HEK293 (cell line): ENCODE data around the gene EPM2AIP1.
A peak's percentile ranks its signal among the peaks of the same experiment; 100 is the strongest.

Experiments
- CTCF ChIA-PET: fragments of 350-600 bp; formaldehyde crosslinking; extraction: SDS; loops from one replicate; lab custom pipeline; 2021; ENCODE audit warnings: antibody characterized with exemption; lab: Yijun Ruan, JAX
- POLR2A ChIA-PET: fragments of 300-600 bp; formaldehyde crosslinking; extraction: SDS; loops from one replicate; lab custom pipeline; 2020; ENCODE audit warnings: antibody characterized with exemption, inconsistent platforms; lab: Yijun Ruan, JAX
- H3K27ac ChIP-seq: fragments of 200-500 bp; sonication (Bioruptor generic); 2 replicates; pipeline ENCODE4 v1.5.1; 2014; ENCODE audit warnings: low read depth, low read length, control low read depth, inconsistent platforms; ENCODE audit errors: extremely low read depth
- H3K36me3 ChIP-seq, 2 experiments: fragments of 200-500 bp in 1 of 2; sonication (Bioruptor generic) in 1 of 2; 1 replicate in 1 of 2; 2 replicates in 1 of 2; pipeline ENCODE4 v1.5.1; 2014 to 2017; ENCODE audit warnings: inconsistent platforms in 2 of 2, low read length in 2 of 2; ENCODE audit not compliant: control insufficient read depth in 2 of 2, insufficient read depth in 1 of 2
- H3K4me1 ChIP-seq: fragments of 200-500 bp; sonication (Bioruptor generic); 2 replicates; pipeline ENCODE4 v1.5.1; 2014; ENCODE audit warnings: mild to moderate bottlenecking, low read length, inconsistent platforms; ENCODE audit not compliant: control insufficient read depth, insufficient read depth
- H3K4me3 ChIP-seq: 2 replicates; pipeline ENCODE4 v1.5.1; 2011; ENCODE audit warnings: low read depth, mild to moderate bottlenecking, control low read depth, low read length, moderate library complexity
- H3K9me3 ChIP-seq: fragments of 200-500 bp; sonication (Bioruptor generic); 2 replicates; pipeline ENCODE4 v1.5.1; 2014; ENCODE audit warnings: low read depth, low read length, inconsistent platforms; ENCODE audit not compliant: control insufficient read depth, insufficient read depth
- MEIS1 ChIP-seq: sonication (generic); formaldehyde crosslinking; IDR thresholded peaks from 2 replicates; pipeline ENCODE4 v1.8.1; 2022; ENCODE audit warnings: missing genetic modification reagents, mild to moderate bottlenecking, borderline replicate concordance
- TCF7L2 ChIP-seq: IDR thresholded peaks from 2 replicates; pipeline ENCODE4 v1.6.1; 2011; ENCODE audit warnings: low read depth, mild to moderate bottlenecking, inconsistent platforms, low read length, moderate library complexity, borderline replicate concordance
- ZNF114 ChIP-seq: fragments of 450-650 bp; formaldehyde crosslinking; IDR thresholded peaks from 2 replicates; pipeline ENCODE4 v1.5.0; 2017; ENCODE audit warnings: missing biosample characterization, missing genetic modification characterization
- ZNF132 ChIP-seq: fragments of 450-650 bp; formaldehyde crosslinking; IDR thresholded peaks from 2 replicates; pipeline ENCODE4 v1.5.1; 2017; ENCODE audit warnings: missing biosample characterization, missing genetic modification characterization, borderline replicate concordance
- ZNF157 ChIP-seq: fragments of 450-650 bp; formaldehyde crosslinking; IDR thresholded peaks from 2 replicates; pipeline ENCODE4 v1.5.1; 2016; ENCODE audit warnings: missing biosample characterization, missing genetic modification characterization
- ZNF169 ChIP-seq: fragments of 450-650 bp; formaldehyde crosslinking; IDR thresholded peaks from 2 replicates; pipeline ENCODE4 v1.5.1; 2016; ENCODE audit warnings: missing biosample characterization, missing genetic modification characterization
- ZNF37A ChIP-seq: fragments of 450-650 bp; IDR thresholded peaks from 2 replicates; pipeline ENCODE4 v1.5.1; 2018; ENCODE audit warnings: missing biosample characterization, missing genetic modification characterization
- ZNF391 ChIP-seq: fragments of 450-650 bp; formaldehyde crosslinking; IDR thresholded peaks from 2 replicates; pipeline ENCODE4 v1.5.1; 2016; ENCODE audit warnings: low read depth, missing biosample characterization, missing genetic modification characterization, borderline replicate concordance
- ZNF426 ChIP-seq: fragments of 450-650 bp; formaldehyde crosslinking; IDR thresholded peaks from 2 replicates; pipeline ENCODE4 v1.5.1; 2017; ENCODE audit warnings: missing biosample characterization, missing genetic modification characterization, mild to moderate bottlenecking, inconsistent platforms, moderate library complexity
- ZNF48 ChIP-seq: fragments of 450-650 bp; formaldehyde crosslinking; IDR thresholded peaks from 2 replicates; pipeline ENCODE4 v1.5.1; 2016; ENCODE audit warnings: missing biosample characterization, missing genetic modification characterization
- ZNF510 ChIP-seq: fragments of 450-650 bp; formaldehyde crosslinking; IDR thresholded peaks from 2 replicates; pipeline ENCODE4 v1.5.1; 2018; ENCODE audit warnings: mild to moderate bottlenecking, missing genetic modification characterization, missing biosample characterization; ENCODE audit not compliant: insufficient replicate concordance
- ZNF585B ChIP-seq: fragments of 450-650 bp; formaldehyde crosslinking; IDR thresholded peaks from 2 replicates; pipeline ENCODE4 v1.5.1; 2016; ENCODE audit warnings: missing biosample characterization, missing genetic modification characterization
- ZNF596 ChIP-seq: fragments of 450-650 bp; IDR thresholded peaks from 2 replicates; pipeline ENCODE4 v1.5.0; 2018; ENCODE audit warnings: missing biosample characterization, mild to moderate bottlenecking, missing genetic modification characterization, moderate library complexity
- ZNF610 ChIP-seq: fragments of 450-650 bp; formaldehyde crosslinking; IDR thresholded peaks from 2 replicates; pipeline ENCODE4 v1.5.1; 2016; ENCODE audit warnings: missing biosample characterization, missing genetic modification characterization, borderline replicate concordance
- ZNF645 ChIP-seq: fragments of 450-650 bp; formaldehyde crosslinking; IDR thresholded peaks from 2 replicates; pipeline ENCODE4; 2016; ENCODE audit warnings: missing biosample characterization, missing genetic modification characterization
- ZNF654 ChIP-seq: fragments of 450-650 bp; formaldehyde crosslinking; IDR thresholded peaks from 2 replicates; pipeline ENCODE4 v1.5.1; 2016; ENCODE audit warnings: low read depth, missing biosample characterization, missing genetic modification characterization
- ZSCAN23 ChIP-seq: fragments of 450-650 bp; formaldehyde crosslinking; IDR thresholded peaks from 2 replicates; pipeline ENCODE4 v1.5.1; 2016; ENCODE audit warnings: missing biosample characterization, missing genetic modification characterization
- TF ChIP-seq, protein P1 (sequence below): fragments of 450-650 bp; formaldehyde crosslinking; IDR thresholded peaks from 2 replicates; pipeline ENCODE4 v1.5.1; 2016; ENCODE audit warnings: missing biosample characterization, missing genetic modification characterization
- TF ChIP-seq, protein P2 (sequence below): fragments of 450-650 bp; formaldehyde crosslinking; IDR thresholded peaks from 2 replicates; pipeline ENCODE4 v1.5.1; 2016; ENCODE audit warnings: missing biosample characterization, missing genetic modification characterization

Gene EPM2AIP1

DNA sequence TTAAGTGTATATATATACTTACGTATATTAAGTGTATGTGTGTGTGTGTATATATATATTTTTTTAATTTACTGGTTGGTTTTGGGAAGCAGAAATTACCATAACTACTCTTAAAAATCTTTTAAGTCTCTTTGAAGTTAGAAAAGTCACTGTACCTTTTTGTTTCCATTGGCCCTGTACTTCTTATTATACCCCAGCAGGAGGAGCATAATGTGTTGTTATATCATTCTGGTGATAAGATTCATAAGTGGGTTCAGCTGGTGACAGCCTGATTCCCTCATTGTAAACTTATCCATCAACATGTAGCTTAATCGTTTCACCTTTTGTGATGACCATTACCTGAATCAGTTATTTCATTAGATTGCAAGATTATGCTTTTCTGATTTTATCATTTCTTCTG is 31.2 kb upstream of the EPM2AIP1 start:
- H3K36me3 ChIP-seq, result peaks cover 4 to 94% of the 10 kb centered on the region in 2 experiments; a peak in 2 of 3 replicates

DNA sequence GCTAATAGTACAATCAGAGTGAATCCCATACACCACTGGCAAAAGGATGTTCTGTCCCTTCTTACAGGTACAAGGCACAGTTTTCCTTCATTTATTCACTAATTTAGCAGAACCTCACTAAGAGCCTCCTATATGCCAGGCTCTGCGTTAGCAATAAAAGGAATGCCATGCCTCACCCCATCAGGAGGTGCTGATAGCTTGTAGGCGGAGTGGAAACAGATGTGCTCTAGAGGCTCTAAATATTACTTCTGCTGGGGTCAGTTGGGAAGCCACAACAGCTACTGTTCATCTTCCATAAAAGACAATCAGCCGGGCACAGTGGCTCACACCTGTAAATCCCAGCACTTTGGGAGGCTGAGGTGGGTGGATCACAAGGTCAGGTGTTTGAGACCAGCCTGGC is 24.8 kb upstream of the EPM2AIP1 start:
- Histone ChIP-seq H3K4me3 (no peak overlapping the region), H3K27ac (no peak overlapping the region), H3K9me3 (no peaks in the 10 kb centered on the region), H3K36me3 (peaks cover 4 to 97% of the 10 kb centered on the region in 2 experiments; a peak in 2 of 3 replicates), H3K4me1 (no peaks in the 10 kb centered on the region)
- POLR2A ChIA-PET, result no interaction called here
- no peak for TF ChIP-seq ZNF610
- no peak for TF ChIP-seq ZNF48 (tag by site-specific recombination)
- no peak for TF ChIP-seq ZNF157 (tag by site-specific recombination)
- TF ChIP-seq, protein P1, sequence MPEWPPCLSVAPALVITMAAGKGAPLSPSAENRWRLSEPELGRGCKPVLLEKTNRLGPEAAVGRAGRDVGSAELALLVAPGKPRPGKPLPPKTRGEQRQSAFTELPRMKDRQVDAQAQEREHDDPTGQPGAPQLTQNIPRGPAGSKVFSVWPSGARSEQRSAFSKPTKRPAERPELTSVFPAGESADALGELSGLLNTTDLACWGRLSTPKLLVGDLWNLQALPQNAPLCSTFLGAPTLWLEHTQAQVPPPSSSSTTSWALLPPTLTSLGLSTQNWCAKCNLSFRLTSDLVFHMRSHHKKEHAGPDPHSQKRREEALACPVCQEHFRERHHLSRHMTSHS (tag by site-specific recombination), result no peak
- no peak for TF ChIP-seq ZNF596 (tag by site-specific recombination)
- no peak for TF ChIP-seq ZNF37A (tag by site-specific recombination)
- TF ChIP-seq, protein P2, sequence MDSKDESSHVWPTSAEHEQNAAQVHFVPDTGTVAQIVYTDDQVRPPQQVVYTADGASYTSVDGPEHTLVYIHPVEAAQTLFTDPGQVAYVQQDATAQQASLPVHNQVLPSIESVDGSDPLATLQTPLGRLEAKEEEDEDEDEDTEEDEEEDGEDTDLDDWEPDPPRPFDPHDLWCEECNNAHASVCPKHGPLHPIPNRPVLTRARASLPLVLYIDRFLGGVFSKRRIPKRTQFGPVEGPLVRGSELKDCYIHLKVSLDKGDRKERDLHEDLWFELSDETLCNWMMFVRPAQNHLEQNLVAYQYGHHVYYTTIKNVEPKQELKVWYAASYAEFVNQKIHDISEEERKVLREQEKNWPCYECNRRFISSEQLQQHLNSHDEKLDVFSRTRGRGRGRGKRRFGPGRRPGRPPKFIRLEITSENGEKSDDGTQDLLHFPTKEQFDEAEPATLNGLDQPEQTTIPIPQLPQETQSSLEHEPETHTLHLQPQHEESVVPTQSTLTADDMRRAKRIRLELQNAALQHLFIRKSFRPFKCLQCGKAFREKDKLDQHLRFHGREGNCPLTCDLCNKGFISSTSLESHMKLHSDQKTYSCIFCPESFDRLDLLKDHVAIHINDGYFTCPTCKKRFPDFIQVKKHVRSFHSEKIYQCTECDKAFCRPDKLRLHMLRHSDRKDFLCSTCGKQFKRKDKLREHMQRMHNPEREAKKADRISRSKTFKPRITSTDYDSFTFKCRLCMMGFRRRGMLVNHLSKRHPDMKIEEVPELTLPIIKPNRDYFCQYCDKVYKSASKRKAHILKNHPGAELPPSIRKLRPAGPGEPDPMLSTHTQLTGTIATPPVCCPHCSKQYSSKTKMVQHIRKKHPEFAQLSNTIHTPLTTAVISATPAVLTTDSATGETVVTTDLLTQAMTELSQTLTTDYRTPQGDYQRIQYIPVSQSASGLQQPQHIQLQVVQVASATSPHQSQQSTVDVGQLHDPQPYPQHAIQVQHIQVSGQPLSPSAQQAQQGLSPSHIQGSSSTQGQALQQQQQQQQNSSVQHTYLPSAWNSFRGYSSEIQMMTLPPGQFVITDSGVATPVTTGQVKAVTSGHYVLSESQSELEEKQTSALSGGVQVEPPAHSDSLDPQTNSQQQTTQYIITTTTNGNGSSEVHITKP, result no peak
- no peak for TF ChIP-seq ZNF114
- no peak for TF ChIP-seq ZNF391
- TF ChIP-seq ZNF132, result no peak
- TF ChIP-seq ZNF426 (tag by site-specific recombination), result no peak
- no peak for TF ChIP-seq ZSCAN23 (tag by site-specific recombination)
- TF ChIP-seq ZNF510 (tag by site-specific recombination), result no peak
- TF ChIP-seq ZNF169 (tag by site-specific recombination), result no peak
- TF ChIP-seq ZNF585B (tag by site-specific recombination), result no peak
- no peak for TF ChIP-seq TCF7L2
- TF ChIP-seq ZNF645 (tag by site-specific recombination), result no peak
- CTCF ChIA-PET, result no interaction called here

More for the DNA sequence above, 31.2 kb upstream of the EPM2AIP1 start:
- no peak overlapping the region for H3K4me3 ChIP-seq
- CTCF ChIA-PET, result interaction anchor here (0.5 to 1.7 kb wide), 11 partner anchors 17 to 705 kb away, joined by 3 to 10 read pairs (median 3); partner anchors contain the start of genes EPM2AIP1 and MLH1
- no peaks in the 10 kb centered on the region for H3K4me1 ChIP-seq
- POLR2A ChIA-PET, result no interaction called here
- no peaks in the 10 kb centered on the region for H3K9me3 ChIP-seq
- no peak overlapping the region for H3K27ac ChIP-seq
- 0 out of 2 replicates have a peak, but pooled peaks have one; percentile 8 for TF ChIP-seq ZNF654 (tag by site-specific recombination)
- no peak for TF ChIP-seq MEIS1 (CRISPR knock-in tag)
